ENCODE measurements around the gene FAM219A.
"Not testable (repeated sequence)": the region's sequence is repeated elsewhere in the genome, so short reads cannot be mapped to it uniquely, and the experiment has no call there.

The FAM219A gene

GRCh38 chr9:34451545-34451944, 6.8 kb downstream of the FAM219A start:
- Histone ChIP-seq H3K4me1 (ENCODE audit: insufficient read depth, low read length) (peaks cover 11% of the 10 kb centered on the region), H2AFZ (ENCODE audit: low read depth, low read length) (no peak overlapping the region), H3K9me3 (ENCODE audit: low read length) (peaks cover 2% of the 10 kb centered on the region), H3K27me3 (ENCODE audit: insufficient read depth, low read length) (no peaks in the 10 kb centered on the region), H3K36me3 (ENCODE audit: insufficient read depth, low read length) (peaks cover 3% of the 10 kb centered on the region), H3K4me3 (ENCODE audit: low read length) (no peak overlapping the region)

GRCh38 chr9:34451135-34451534, 7.2 kb downstream of the FAM219A start:
- H3K36me3 ChIP-seq (ENCODE audit: insufficient read depth, low read length), result peaks cover 3% of the 10 kb centered on the region
- H3K9me3 ChIP-seq (ENCODE audit: low read length), result peaks cover 2% of the 10 kb centered on the region

GRCh38 chr9:34450644-34451043, 7.7 kb downstream of the FAM219A start:
- H2AFZ ChIP-seq (ENCODE audit: low read depth, low read length), result no peak overlapping the region
- H3K27me3 ChIP-seq (ENCODE audit: insufficient read depth, low read length), result no peaks in the 10 kb centered on the region
- H3K36me3 ChIP-seq (ENCODE audit: insufficient read depth, low read length), result peaks cover 3% of the 10 kb centered on the region
- H3K4me3 ChIP-seq (ENCODE audit: low read length), result no peak overlapping the region
- peaks cover 2% of the 10 kb centered on the region for H3K9me3 ChIP-seq (ENCODE audit: low read length)
- peaks cover 5% of the 10 kb centered on the region for H3K4me1 ChIP-seq (ENCODE audit: insufficient read depth, low read length)

More at GRCh38 chr9:34451135-34451534, 7.2 kb downstream of the FAM219A start:
- peaks cover 7% of the 10 kb centered on the region for H3K4me1 ChIP-seq (ENCODE audit: insufficient read depth, low read length)
- no peak overlapping the region for H3K4me3 ChIP-seq (ENCODE audit: low read length)
- H3K27me3 ChIP-seq (ENCODE audit: insufficient read depth, low read length), result no peaks in the 10 kb centered on the region
- H2AFZ ChIP-seq (ENCODE audit: low read depth, low read length), result no peak overlapping the region

GRCh38 chr9:34446951-34447350, 11.4 kb downstream of the FAM219A start:
- H3K27me3 ChIP-seq (ENCODE audit: insufficient read depth, low read length), result no peaks in the 10 kb centered on the region
- no peak overlapping the region for H3K4me3 ChIP-seq (ENCODE audit: low read length)
- H3K4me1 ChIP-seq (ENCODE audit: insufficient read depth, low read length), result peaks cover under 1% of the 10 kb centered on the region
- peaks cover 5% of the 10 kb centered on the region for H3K9me3 ChIP-seq (ENCODE audit: low read length)
- peaks cover 5% of the 10 kb centered on the region for H3K36me3 ChIP-seq (ENCODE audit: insufficient read depth, low read length)
- no peak overlapping the region for H2AFZ ChIP-seq (ENCODE audit: low read depth, low read length)

GRCh38 chr9:34446468-34446891, 11.9 kb downstream of the FAM219A start:
- H3K4me3 ChIP-seq (ENCODE audit: low read length), result no peak overlapping the region
- no peaks in the 10 kb centered on the region for H3K4me1 ChIP-seq (ENCODE audit: insufficient read depth, low read length)

GRCh38 chr9:34443976-34444375, 14.4 kb downstream of the FAM219A start:
- Histone ChIP-seq H3K27me3 (ENCODE audit: insufficient read depth, low read length) (no peaks in the 10 kb centered on the region), H3K4me1 (ENCODE audit: insufficient read depth, low read length) (no peaks in the 10 kb centered on the region), H3K36me3 (ENCODE audit: insufficient read depth, low read length) (peaks cover 11% of the 10 kb centered on the region), H2AFZ (ENCODE audit: low read depth, low read length) (no peak overlapping the region), H3K9me3 (ENCODE audit: low read length) (peaks cover 3% of the 10 kb centered on the region), H3K4me3 (ENCODE audit: low read length) (no peak overlapping the region)

More at GRCh38 chr9:34446468-34446891, 11.9 kb downstream of the FAM219A start:
- peaks cover 5% of the 10 kb centered on the region for H3K9me3 ChIP-seq (ENCODE audit: low read length)
- H3K27me3 ChIP-seq (ENCODE audit: insufficient read depth, low read length), result no peaks in the 10 kb centered on the region
- no peak overlapping the region for H2AFZ ChIP-seq (ENCODE audit: low read depth, low read length)
- peaks cover 5% of the 10 kb centered on the region for H3K36me3 ChIP-seq (ENCODE audit: insufficient read depth, low read length)

- H3K4me3 ChIP-seq (ENCODE audit: low read length), result no peak overlapping the region
- H2AFZ ChIP-seq (ENCODE audit: low read depth, low read length), result no peak overlapping the region
- H3K27me3 ChIP-seq (ENCODE audit: insufficient read depth, low read length), result no peaks in the 10 kb centered on the region
- H3K9me3 ChIP-seq (ENCODE audit: low read length), result peaks cover 3% of the 10 kb centered on the region
- peaks cover 11% of the 10 kb centered on the region for H3K36me3 ChIP-seq (ENCODE audit: insufficient read depth, low read length)
- H3K4me1 ChIP-seq (ENCODE audit: insufficient read depth, low read length), result no peaks in the 10 kb centered on the region
Observed at GRCh38 chr9:34443533-34443932, 14.8 kb downstream of the FAM219A start.

GRCh38 chr9:34442770-34443169, 15.6 kb downstream of the FAM219A start:
- Histone ChIP-seq H2AFZ (ENCODE audit: low read depth, low read length) (no peak overlapping the region), H3K36me3 (ENCODE audit: insufficient read depth, low read length) (peaks cover 13% of the 10 kb centered on the region), H3K9me3 (ENCODE audit: low read length) (peaks cover 3% of the 10 kb centered on the region), H3K27me3 (ENCODE audit: insufficient read depth, low read length) (no peaks in the 10 kb centered on the region), H3K4me1 (ENCODE audit: insufficient read depth, low read length) (no peaks in the 10 kb centered on the region), H3K4me3 (ENCODE audit: low read length) (no peak overlapping the region)

- Histone ChIP-seq H3K4me3 (ENCODE audit: low read length) (no peak overlapping the region), H3K4me1 (ENCODE audit: insufficient read depth, low read length) (no peaks in the 10 kb centered on the region), H2AFZ (ENCODE audit: low read depth, low read length) (no peak overlapping the region), H3K27me3 (ENCODE audit: insufficient read depth, low read length) (no peaks in the 10 kb centered on the region), H3K36me3 (ENCODE audit: insufficient read depth, low read length) (peaks cover 16% of the 10 kb centered on the region), H3K9me3 (ENCODE audit: low read length) (peaks cover 3% of the 10 kb centered on the region)
Observed at GRCh38 chr9:34440017-34440416, 18.4 kb downstream of the FAM219A start.

GRCh38 chr9:34438465-34438864, 19.9 kb downstream of the FAM219A start:
- H2AFZ ChIP-seq (ENCODE audit: low read depth, low read length); H3K4me3 ChIP-seq (ENCODE audit: low read length); H3K9me3 ChIP-seq (ENCODE audit: low read length); H3K27me3 ChIP-seq (ENCODE audit: insufficient read depth, low read length); H3K4me1 ChIP-seq (ENCODE audit: insufficient read depth, low read length): not testable (repeated sequence)
- H3K36me3 ChIP-seq (ENCODE audit: insufficient read depth, low read length), result peaks cover 11% of the 10 kb centered on the region

GRCh38 chr9:34437926-34438307, 20.5 kb downstream of the FAM219A start:
- H2AFZ ChIP-seq (ENCODE audit: low read depth, low read length); H3K9me3 ChIP-seq (ENCODE audit: low read length); H3K27me3 ChIP-seq (ENCODE audit: insufficient read depth, low read length); H3K4me1 ChIP-seq (ENCODE audit: insufficient read depth, low read length); H3K4me3 ChIP-seq (ENCODE audit: low read length): not testable (repeated sequence)
- H3K36me3 ChIP-seq (ENCODE audit: insufficient read depth, low read length), result peaks cover 11% of the 10 kb centered on the region

- H3K4me3 ChIP-seq (ENCODE audit: low read length), result no peak overlapping the region
- peaks cover 11% of the 10 kb centered on the region for H3K36me3 ChIP-seq (ENCODE audit: insufficient read depth, low read length)
- H3K4me1 ChIP-seq (ENCODE audit: insufficient read depth, low read length), result no peaks in the 10 kb centered on the region
Observed at GRCh38 chr9:34437006-34437925, 21.1 kb downstream of the FAM219A start.

GRCh38 chr9:34431667-34432066, 26.7 kb downstream of the FAM219A start:
- Histone ChIP-seq H3K4me3 (ENCODE audit: low read length) (no peak overlapping the region), H3K9me3 (ENCODE audit: low read length) (no peaks in the 10 kb centered on the region), H2AFZ (ENCODE audit: low read depth, low read length) (no peak overlapping the region), H3K36me3 (ENCODE audit: insufficient read depth, low read length) (peaks cover 12% of the 10 kb centered on the region), H3K27me3 (ENCODE audit: insufficient read depth, low read length) (no peaks in the 10 kb centered on the region), H3K4me1 (ENCODE audit: insufficient read depth, low read length) (peaks cover 7% of the 10 kb centered on the region)

More at GRCh38 chr9:34437006-34437925, 21.1 kb downstream of the FAM219A start:
- no peaks in the 10 kb centered on the region for H3K9me3 ChIP-seq (ENCODE audit: low read length)
- no peaks in the 10 kb centered on the region for H3K27me3 ChIP-seq (ENCODE audit: insufficient read depth, low read length)
- H2AFZ ChIP-seq (ENCODE audit: low read depth, low read length), result no peak overlapping the region

Measured in neuron (in vitro differentiated cells).